Effector CD4-positive, alpha-beta T cell (primary cell): Measurements from ENCODE around the gene USP36.
"Not testable (repeated sequence)": the region's sequence is repeated elsewhere in the genome, so short reads cannot be mapped to it uniquely, and the experiment has no call there.

Experiments
- DNase-seq: peaks from one replicate; pipeline ENCODE4 v3.0.0-alpha.2; 2020

The USP36 gene

DNA sequence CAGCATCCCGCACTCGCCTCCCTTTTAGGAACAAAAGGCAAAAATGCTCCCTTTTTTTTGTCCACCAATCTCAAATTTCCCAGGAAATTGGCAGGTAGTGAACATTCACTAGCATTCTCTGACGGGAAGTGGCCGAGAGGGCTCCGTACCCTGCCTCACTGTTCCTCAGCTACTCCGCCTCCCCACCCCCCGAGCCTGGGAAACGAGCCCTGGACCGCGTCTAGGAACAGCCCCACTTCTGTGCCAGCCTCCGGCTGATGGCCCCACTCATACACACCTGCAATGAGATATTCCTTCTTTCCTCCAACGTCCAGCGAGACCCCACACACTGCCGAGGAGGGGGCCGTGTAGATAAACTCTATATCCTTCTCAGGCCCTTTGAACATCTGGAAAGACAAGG lies 30.0 kb upstream of the USP36 start:
- no peak for DNase-seq

GRCh38 chr17:78868391-78868790 lies 27.8 kb upstream of the USP36 start:
- DNase-seq = no peak

- not testable (repeated sequence) for DNase-seq
These were observed 26.4 kb upstream of the USP36 start for GRCh38 chr17:78867046-78867445.

GRCh38 chr17:78865682-78866390 lies 25.2 kb upstream of the USP36 start:
- DNase-seq = peak; percentile 49

DNA sequence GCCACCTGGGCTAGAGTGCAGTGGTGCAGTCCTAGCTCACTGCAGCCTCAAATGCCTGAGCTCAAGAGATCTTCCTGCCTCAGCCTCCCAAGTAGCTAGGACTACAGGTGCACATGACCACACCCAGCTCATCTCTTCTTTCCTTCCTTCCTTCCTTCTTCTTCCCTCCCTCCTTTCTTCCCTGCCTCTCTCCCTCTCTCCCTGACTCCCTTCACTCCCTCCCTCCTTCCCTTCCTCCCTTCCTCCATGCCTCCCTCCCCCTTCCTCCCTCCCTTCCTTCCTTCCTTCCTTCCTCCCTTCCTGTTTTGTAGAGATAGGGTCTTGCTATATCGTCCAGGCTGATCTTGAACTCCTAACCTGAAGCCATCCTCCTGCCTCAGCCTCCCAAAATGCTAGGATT lies 23.5 kb upstream of the USP36 start:
- DNase-seq = no peak

- DNase-seq = no peak
These were observed 21.7 kb upstream of the USP36 start for GRCh38 chr17:78862073-78863023.

- no peak for DNase-seq
These were observed 20.6 kb upstream of the USP36 start for GRCh38 chr17:78861229-78861628.

GRCh38 chr17:78859051-78859450 lies 18.4 kb upstream of the USP36 start:
- no peak for DNase-seq

- no peak for DNase-seq
These were observed 16.7 kb upstream of the USP36 start for GRCh38 chr17:78857266-78857665.

GRCh38 chr17:78855561-78856165 lies 15.0 kb upstream of the USP36 start:
- DNase-seq = no peak

DNA sequence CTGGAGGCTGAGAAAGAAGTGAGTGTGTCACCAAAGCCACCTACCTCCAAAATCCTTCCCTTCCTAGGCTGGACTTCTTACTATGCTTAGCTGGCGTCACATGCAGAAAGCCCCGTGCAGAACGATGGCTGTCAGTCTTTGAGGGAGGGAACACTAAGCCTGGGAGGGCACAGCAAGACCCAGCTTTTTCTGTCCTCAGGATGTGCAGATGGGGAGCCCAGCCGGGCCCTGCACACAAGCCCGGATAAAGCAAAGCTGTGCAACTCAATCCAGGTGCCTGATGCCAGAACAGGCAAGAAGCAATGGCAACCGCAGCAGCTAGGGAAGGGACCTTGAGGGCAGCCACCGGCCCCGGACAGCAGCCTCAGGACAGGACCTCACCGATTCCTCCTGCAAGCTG lies 13.9 kb upstream of the USP36 start:
- no peak for DNase-seq

DNA sequence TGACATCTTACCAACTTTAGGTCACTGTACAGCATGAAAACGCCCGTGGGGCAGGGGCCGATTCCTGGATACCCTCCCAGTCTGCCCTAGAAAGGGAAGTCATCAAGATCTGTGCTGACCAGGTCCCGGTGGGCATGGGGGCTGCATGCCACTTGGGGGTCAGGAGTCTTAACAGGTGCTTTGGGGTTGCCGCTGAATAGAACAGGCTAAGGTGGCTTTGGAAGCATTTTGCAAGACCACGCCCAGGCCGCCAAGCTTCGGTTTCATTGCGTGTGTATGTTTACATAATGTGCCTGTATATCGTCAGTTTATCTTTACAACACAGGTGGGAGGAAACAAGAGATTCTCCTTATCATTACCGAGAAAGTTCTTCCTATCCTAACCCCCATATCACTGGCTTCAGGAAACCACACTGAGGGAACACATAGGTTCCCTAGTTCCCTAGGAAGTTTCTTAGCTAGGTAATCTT lies 13.3 kb upstream of the USP36 start:
- DNase-seq = no peak

DNA sequence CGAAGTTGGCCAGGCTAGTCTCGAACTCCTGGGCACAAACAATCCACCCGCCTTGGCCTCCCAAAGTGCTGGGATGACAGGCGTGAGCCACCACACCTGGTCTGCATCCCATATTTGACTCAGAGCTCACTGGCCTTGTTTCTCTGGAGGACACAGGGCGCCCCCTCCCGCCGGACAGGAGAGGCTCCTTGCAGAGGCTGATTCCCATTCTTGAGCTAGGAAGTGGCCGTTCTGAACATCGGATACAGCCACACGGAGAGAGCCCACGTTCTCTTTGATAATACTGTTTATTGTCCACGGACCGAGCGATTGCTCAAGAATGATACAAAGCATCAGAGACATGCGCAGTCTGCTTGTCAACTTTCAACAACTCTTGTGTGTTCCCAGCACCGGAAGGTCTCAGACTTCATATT lies 12.1 kb upstream of the USP36 start:
- no peak for DNase-seq

- DNase-seq = no peak
These were observed 8.4 kb upstream of the USP36 start for GRCh38 chr17:78849026-78849425.

DNA sequence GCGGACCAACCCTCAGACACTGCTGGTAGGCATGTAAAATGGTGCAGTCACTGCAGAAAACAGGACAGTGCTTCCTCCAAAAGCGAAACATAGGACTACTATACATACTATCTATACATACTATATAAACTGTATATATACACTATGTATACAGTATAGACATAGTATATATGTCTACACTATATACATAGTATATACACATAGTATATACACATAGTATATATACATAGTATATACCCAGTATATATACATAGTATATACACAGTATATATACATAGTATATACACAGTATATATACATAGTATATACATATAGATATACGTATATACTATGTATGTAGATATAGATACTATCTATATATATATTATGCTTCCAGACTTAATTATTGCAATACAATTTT lies 6.4 kb upstream of the USP36 start:
- no peak for DNase-seq

DNA sequence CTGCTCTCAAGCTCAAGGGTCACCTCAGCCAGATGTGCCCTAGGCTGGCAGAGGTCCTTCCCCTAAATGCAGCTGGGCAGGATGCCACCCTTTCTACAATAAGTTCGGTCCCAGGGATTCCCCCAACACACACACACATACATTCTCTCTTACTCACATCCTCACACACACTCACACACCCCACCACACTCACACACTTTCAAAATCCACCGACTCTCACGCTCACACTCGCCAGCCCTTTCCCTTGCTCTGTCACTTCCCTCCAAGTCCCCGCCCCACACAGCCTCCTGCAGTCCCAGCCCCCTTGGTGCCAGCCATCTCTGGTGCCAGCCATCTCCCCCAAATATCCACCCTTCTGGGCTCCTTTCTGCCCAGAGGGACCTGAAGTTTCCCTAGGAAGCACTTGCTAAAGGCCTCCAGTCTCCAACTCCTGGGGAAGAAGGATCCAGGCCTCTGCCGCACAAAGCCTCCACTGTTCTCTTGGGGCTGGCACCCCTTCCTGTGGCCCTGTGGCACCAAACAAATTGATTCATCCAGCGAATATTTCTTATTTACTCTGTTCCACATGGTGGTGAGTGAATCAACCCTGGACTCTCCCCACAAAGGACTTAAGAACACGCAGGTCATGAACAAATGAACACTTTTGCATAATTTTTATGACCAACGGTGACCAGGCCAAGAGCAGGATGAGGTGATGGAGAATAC lies 3.8 kb upstream of the USP36 start:
- no peak for DNase-seq

GRCh38 chr17:78842881-78843565 lies 2.4 kb upstream of the USP36 start:
- DNase-seq = peak; percentile 51

- DNase-seq = no peak
These were observed 159 bp downstream of the USP36 start for GRCh38 chr17:78840530-78840779.

GRCh38 chr17:78839762-78840529 lies 668 bp downstream of the USP36 start:
- DNase-seq = peak; percentile 19

DNA sequence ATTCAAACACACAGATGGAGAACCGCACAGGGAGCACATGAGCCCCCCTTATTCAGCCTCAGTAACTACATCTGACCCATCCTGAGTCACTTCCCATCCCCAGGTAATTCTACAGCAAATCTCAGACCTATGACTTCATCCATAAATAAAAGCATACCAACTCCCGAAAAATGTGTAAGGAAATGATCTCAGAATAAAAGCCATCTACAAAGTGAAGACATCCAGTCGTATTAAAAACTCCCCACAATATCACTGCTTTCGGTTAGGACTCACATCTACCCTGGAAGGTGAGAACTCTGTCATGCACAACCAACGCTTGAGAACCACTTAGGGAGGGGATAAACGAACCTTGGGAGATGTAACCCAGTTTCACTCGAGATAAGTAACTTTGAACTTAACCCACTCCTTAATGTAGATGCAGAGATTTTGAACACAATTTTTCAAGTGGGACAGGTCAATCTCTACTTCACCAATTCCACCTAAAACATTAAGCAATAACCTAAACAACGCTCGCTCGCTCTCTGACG lies 1.3 kb downstream of the USP36 start:
- no peak for DNase-seq

DNA sequence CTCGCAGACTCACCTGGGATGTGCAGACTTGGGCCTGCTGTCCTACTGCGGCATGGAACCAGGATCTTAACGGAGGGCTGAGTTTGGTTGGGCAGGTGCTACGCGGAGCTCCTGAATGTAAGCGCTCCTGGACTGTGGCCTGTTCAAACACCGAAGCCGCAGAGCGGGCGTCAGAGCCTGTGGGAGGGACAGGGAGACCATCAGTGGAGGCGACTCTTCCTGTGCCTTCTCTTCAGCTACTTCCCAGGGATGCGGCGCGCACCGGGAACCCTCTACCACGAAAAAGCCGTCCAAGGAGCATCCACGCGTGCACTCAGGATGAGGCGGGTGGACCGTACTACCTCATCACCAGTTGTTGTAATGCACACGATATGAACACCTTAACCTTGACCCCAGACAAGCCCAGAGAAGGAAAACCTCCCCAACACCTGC lies 2.0 kb downstream of the USP36 start:
- no peak for DNase-seq
